ENCODE measurements around the gene DBNL. TPM values are rescaled to one million over a fixed set of nuclear protein-coding genes. Genes with fewer than 3 reads are reported as not detected.

The DBNL gene
- total RNA-seq, 1 donor from 2014 or later = 100 TPM

DNA sequence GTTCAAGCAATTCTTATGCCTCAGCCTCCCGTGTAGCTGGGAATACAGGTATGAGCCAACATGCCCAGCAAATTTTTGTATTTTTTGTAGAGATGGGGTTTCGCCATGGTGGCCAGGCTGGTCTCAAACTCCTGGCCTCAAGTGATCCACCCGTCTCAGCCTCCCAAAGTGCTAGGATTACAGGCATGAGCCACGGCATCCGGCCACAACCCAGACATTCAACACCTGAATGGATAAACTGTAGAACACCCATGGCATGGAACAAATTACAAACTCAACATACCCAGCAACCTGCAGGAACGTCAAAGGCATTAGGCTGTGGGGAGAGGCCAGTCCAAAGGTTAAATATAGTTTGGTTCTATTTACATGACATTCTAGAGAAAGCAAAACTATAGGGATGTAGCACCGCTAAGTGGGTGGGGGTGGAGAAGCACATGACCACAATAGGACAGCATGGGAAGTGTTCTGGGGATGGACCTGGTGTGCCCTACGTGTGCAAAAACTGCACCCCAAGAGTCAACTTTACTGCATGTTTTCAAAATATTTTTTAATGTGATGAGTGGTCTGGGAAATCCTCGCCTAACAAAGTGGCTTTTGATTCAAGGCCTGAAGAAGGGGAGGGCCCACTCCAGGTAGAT, 27.3 kb downstream of the DBNL start:
- Histone ChIP-seq H3K4me3 (no peak overlapping the region), H3K27ac (peak overlapping the region; percentile 64), H3K4me1 (peaks cover 40% of the 10 kb centered on the region), H3K36me3 (peaks cover 0 to 26% of the 10 kb centered on the region in 2 donors), H3K27me3 (no peaks in the 10 kb centered on the region), H3K9me3 (no peaks in the 10 kb centered on the region)
- intact Hi-C loops (cut with DNase I) = loop anchor here (10.0 kb wide), 1 partner anchor 123 kb away; no protein-coding TSS in a partner anchor
- DNase-seq (ENCODE audit: extremely low spot score in 2 of 2) = no peak
- TF ChIP-seq, protein P1, sequence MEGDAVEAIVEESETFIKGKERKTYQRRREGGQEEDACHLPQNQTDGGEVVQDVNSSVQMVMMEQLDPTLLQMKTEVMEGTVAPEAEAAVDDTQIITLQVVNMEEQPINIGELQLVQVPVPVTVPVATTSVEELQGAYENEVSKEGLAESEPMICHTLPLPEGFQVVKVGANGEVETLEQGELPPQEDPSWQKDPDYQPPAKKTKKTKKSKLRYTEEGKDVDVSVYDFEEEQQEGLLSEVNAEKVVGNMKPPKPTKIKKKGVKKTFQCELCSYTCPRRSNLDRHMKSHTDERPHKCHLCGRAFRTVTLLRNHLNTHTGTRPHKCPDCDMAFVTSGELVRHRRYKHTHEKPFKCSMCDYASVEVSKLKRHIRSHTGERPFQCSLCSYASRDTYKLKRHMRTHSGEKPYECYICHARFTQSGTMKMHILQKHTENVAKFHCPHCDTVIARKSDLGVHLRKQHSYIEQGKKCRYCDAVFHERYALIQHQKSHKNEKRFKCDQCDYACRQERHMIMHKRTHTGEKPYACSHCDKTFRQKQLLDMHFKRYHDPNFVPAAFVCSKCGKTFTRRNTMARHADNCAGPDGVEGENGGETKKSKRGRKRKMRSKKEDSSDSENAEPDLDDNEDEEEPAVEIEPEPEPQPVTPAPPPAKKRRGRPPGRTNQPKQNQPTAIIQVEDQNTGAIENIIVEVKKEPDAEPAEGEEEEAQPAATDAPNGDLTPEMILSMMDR (IDR thresholded peaks at IDR 0.05) = no peak
- no peak for TF ChIP-seq POLR2AphosphoS5 (IDR thresholded peaks at IDR 0.05; ENCODE audit: insufficient read depth in 1 of 2, low read depth in 1 of 2)
- TF ChIP-seq POLR2A (IDR thresholded peaks at IDR 0.05) = no peak

DNA sequence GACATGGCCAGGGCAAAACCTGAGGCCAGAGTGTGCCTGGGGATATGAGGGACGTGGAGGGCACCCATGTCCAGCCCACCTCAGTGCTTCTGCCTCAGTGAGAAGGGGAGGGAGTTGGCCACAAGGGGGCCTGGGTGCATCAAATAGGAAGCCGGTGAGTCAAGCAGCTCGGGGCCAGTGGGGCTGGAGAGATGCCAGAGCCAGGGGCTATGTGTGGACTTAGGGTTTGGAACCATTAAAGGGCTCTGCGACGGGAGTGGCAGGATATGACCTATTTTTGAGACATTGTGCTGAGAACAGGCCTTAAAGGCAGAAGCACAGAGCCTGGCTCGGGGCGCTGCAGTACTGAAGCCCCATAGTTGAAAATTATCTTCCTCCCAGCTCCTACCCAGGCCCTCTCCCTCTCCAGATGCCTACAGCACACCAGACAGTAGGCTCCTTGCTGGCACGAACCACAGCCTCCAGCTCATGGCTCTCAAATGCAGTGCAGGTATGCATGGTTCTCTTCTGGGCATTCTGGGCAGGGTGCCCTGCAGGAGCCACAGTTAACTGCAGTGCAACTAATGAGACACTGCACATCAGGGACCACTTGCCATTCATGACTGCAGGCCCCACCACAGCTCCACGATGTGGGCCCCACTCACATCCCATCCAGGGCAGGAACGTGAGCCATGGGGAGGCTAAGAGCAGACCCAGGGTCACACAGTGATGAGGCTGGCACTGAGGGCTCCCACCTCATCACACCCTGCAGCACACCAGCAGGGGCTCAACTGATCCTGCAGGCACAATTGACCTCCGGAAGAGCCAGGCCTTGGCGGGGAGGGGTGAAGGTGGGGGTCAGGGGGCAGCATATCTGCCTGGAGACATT, 28.1 kb downstream of the DBNL start:
- TF ChIP-seq, protein P1 (IDR thresholded peaks at IDR 0.05) = peak; percentile 39 to 75 (median 55)
- TF ChIP-seq POLR2A (IDR thresholded peaks at IDR 0.05) = no peak
- TF ChIP-seq POLR2AphosphoS5 (IDR thresholded peaks at IDR 0.05; ENCODE audit: insufficient read depth in 1 of 2, low read depth in 1 of 2) = peak in 1 of 2 donors; percentile 43
- Histone ChIP-seq H3K36me3 (peaks cover 0 to 31% of the 10 kb centered on the region in 2 donors), H3K4me3 (peak overlapping the region in 1 of 2 donors; percentile 6), H3K4me1 (peaks cover 40% of the 10 kb centered on the region), H3K27me3 (no peaks in the 10 kb centered on the region), H3K9me3 (no peaks in the 10 kb centered on the region), H3K27ac (peak overlapping the region; percentile 64)
- intact Hi-C loops (cut with DNase I) = loop anchor here (10.0 kb wide), 1 partner anchor 122 kb away; no protein-coding TSS in a partner anchor
- DNase-seq (ENCODE audit: extremely low spot score in 2 of 2) = no peak

DNA sequence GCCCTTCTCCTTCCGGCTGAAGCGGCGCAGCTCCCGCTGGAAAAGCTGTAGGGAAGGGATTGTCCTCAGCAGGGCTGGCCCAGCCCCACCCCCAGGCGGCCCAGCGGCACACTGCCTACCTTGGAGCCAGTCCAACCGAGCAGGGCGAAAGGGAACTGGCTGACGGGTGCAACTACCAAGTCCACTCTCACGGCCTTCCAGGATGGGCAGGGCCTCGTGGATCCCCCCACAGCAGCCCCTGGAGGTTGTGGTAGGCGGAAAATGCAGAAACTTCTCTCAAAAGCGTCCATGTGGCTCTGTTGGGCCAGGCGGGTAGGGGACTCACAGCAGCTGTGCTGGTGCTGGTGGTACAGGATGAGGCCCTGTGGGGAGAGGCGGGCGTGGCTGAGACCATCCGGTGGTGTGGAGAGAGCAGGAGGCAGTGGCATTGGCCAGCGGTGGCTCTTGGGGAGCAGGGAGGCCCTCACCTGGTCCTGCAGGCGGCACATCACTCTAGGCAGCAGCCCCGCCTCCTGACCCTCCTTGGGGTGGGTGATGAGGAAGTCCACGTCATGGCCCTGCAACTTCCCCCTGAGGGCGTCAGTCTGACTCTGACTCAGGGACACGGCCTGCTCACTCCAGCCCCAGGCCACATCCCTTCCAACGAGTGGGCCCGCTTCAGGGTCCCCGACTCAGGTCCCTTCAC, 29.3 kb downstream of the DBNL start:
- intact Hi-C loops (cut with DNase I) = loop anchor here (10.0 kb wide), 1 partner anchor 121 kb away; no protein-coding TSS in a partner anchor
- Histone ChIP-seq H3K4me3 (peak overlapping the region in 1 of 2 donors; percentile 6), H3K27ac (peak overlapping the region; percentile 64), H3K36me3 (peaks cover 0 to 43% of the 10 kb centered on the region in 2 donors), H3K9me3 (no peaks in the 10 kb centered on the region), H3K27me3 (no peaks in the 10 kb centered on the region), H3K4me1 (peaks cover 40% of the 10 kb centered on the region)
- no peak for DNase-seq (ENCODE audit: extremely low spot score in 2 of 2)
- peak in 1 of 2 donors; percentile 2 for TF ChIP-seq POLR2A (IDR thresholded peaks at IDR 0.05)
- TF ChIP-seq, protein P1 (IDR thresholded peaks at IDR 0.05) = no peak
- peak in 1 of 2 donors; percentile 63 for TF ChIP-seq POLR2AphosphoS5 (IDR thresholded peaks at IDR 0.05; ENCODE audit: insufficient read depth in 1 of 2, low read depth in 1 of 2)

DNA sequence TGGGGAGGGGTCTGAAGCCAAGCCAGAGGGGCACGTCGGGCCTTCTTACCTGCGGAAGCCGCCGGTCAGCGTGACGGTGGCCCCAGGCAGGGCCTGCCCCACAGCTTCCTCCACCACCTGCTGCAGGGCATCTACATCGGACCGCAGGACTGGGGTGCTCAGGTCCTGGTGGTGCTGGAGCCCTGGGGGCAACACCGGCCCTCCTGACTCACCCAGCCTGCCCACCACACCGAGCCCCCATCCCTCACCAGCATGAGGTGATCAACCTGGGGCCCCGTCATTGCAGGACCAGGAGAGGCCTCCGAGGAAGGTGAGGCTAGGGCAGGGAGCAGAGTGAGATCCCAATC, 29.8 kb downstream of the DBNL start:
- H3K27ac ChIP-seq = peak overlapping the region; percentile 64
- H3K27me3 ChIP-seq = no peaks in the 10 kb centered on the region
- peaks cover 0 to 47% of the 10 kb centered on the region in 2 donors for H3K36me3 ChIP-seq
- no peaks in the 10 kb centered on the region for H3K9me3 ChIP-seq
- intact Hi-C loops (cut with DNase I) = loop anchor here (10.0 kb wide), 1 partner anchor 120 kb away; no protein-coding TSS in a partner anchor
- no peak for DNase-seq (ENCODE audit: extremely low spot score in 2 of 2)
- TF ChIP-seq, protein P1 (IDR thresholded peaks at IDR 0.05) = no peak
- TF ChIP-seq POLR2AphosphoS5 (IDR thresholded peaks at IDR 0.05; ENCODE audit: insufficient read depth in 1 of 2, low read depth in 1 of 2) = no peak
- no peak for TF ChIP-seq POLR2A (IDR thresholded peaks at IDR 0.05)
- H3K4me1 ChIP-seq = peaks cover 40% of the 10 kb centered on the region
- H3K4me3 ChIP-seq = no peak overlapping the region
